ENCODE results near the gene TMEM132D. TPM values are rescaled to one million over a fixed set of nuclear protein-coding genes. Genes with fewer than 3 reads are reported as not detected.
"Not testable (repeated sequence)": the region's sequence is repeated elsewhere in the genome, so short reads cannot be mapped to it uniquely, and the experiment has no call there.

Gene TMEM132D
- polyA plus RNA-seq (ENCODE audit: insufficient read length) = 1.6 TPM
- long read RNA-seq, donor 1 = 0 reads
- long read RNA-seq, donor 2 = 0 reads
- long read RNA-seq, donor 3 = 0 reads
- long read RNA-seq, donor 4 = 0 reads
- long read RNA-seq, donor 5 = 0 reads
- long read RNA-seq, donor 6 = 0 reads
- long read RNA-seq, donor 7 = 0 reads
- long read RNA-seq, donor 8 = 0 reads

- peak; percentile 26 for DNase-seq
These were observed at the start of gene TMEM132D for GRCh38 chr12:129903956-129904829. Gene TMEM132D, minus strand, starts transcription at chr12:129904025.

GRCh38 chr12:129949651-129950050 is 45.8 kb upstream of the TMEM132D start:
- no peak for DNase-seq

GRCh38 chr12:129941618-129942017 is 37.8 kb upstream of the TMEM132D start:
- peak; percentile 44 for DNase-seq

- DNase-seq = no peak
These were observed 34.3 kb upstream of the TMEM132D start for GRCh38 chr12:129938089-129938488.

- no peak for DNase-seq
These were observed 33.6 kb upstream of the TMEM132D start for GRCh38 chr12:129937426-129937825.

- DNase-seq = no peak
These were observed 24.8 kb upstream of the TMEM132D start for GRCh38 chr12:129928643-129929042.

GRCh38 chr12:129927316-129927900 is 23.6 kb upstream of the TMEM132D start:
- no peak for DNase-seq

GRCh38 chr12:129911428-129912049 is 7.7 kb upstream of the TMEM132D start:
- peak; percentile 51 for DNase-seq

GRCh38 chr12:129909051-129910020 is 5.5 kb upstream of the TMEM132D start:
- no peak for DNase-seq

GRCh38 chr12:129903092-129903945 is 506 bp downstream of the TMEM132D start:
- DNase-seq = peak; percentile 19

GRCh38 chr12:129902371-129903091 is 1.3 kb downstream of the TMEM132D start:
- no peak for DNase-seq

GRCh38 chr12:129901254-129901653 is 2.6 kb downstream of the TMEM132D start:
- DNase-seq = no peak

- DNase-seq = no peak
These were observed 3.5 kb downstream of the TMEM132D start for GRCh38 chr12:129900306-129900705.

- not testable (repeated sequence) for DNase-seq
These were observed 4.8 kb downstream of the TMEM132D start for GRCh38 chr12:129899045-129899444.

GRCh38 chr12:129893691-129894090 is 10.1 kb downstream of the TMEM132D start:
- no peak for DNase-seq

- DNase-seq = no peak
These were observed 16.7 kb downstream of the TMEM132D start for GRCh38 chr12:129887101-129887500.

GRCh38 chr12:129886541-129886940 is 17.3 kb downstream of the TMEM132D start:
- DNase-seq = no peak

- no peak for DNase-seq
These were observed 18.5 kb downstream of the TMEM132D start for GRCh38 chr12:129885287-129885686.

- DNase-seq = no peak
These were observed 26.4 kb downstream of the TMEM132D start for GRCh38 chr12:129877411-129877810.

GRCh38 chr12:129873833-129874208 is 30.0 kb downstream of the TMEM132D start:
- no peak for DNase-seq
